KOPT-K1 (cell line): Measurements from ENCODE around the gene SLC43A1.
A peak's percentile ranks its signal among the peaks of the same experiment; 100 is the strongest.

ENCODE experiments used
- H3K27ac ChIP-seq: fragments of 200-600 bp; sonication (generic); 2 replicates; pipeline ENCODE4 v1.5.1; 2016; ENCODE audit warnings: antibody characterized with exemption, mild to moderate bottlenecking, low read depth, low read length; ENCODE audit not compliant: poor library complexity, severe bottlenecking
- H3K36me3 ChIP-seq: fragments of 200-600 bp; sonication (generic); 2 replicates; pipeline ENCODE4 v1.5.1; 2017; ENCODE audit warnings: antibody characterized with exemption, mild to moderate bottlenecking, low read length, moderate library complexity; ENCODE audit not compliant: insufficient read depth
- H3K9me3 ChIP-seq: fragments of 200-600 bp; sonication (generic); 2 replicates; pipeline ENCODE4 v1.5.1; 2017; ENCODE audit warnings: antibody characterized with exemption, low read length, mild to moderate bottlenecking; ENCODE audit not compliant: insufficient read depth, poor library complexity, severe bottlenecking

SLC43A1 gene

DNA sequence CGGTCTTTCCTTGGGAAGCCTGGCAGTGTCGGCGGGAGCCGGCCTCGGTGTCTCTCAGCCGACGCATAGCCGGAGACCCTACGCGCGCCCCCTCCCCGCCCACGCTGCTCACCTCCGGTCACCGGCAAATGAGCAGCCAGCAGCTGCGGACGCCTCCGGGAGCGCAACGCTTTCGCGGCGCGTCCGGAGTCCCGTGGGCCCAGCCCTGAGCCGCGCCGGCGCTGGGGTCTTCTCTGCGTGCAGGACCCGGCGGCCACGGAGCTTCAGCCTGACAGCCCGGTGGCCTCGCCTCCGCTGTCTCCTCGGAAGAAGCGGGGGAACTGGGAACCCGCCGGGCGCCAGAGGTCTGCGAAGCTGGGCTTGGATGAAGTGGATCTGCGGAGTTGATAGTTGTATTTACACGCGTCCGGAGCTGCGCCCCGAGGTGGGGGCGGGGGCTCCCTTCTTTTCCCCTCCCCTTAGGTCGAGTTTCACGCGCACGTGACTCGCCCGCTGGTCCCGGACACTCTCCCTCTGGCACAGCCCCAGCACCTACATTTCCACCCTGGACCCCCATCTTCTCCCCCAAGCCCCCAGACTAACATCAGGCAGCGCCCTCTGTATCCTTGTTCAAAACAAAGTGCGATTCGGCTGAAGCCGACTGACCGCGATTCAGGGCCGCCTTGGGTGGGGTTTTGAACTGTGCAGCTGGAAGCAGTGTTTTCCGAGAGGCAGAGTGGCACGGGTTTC, at the start of gene SLC43A1:
Gene SLC43A1, minus strand, starts transcription at position 371 of the 729 bp plus-strand sequence. CDS start 1,591 bp downstream, outside the sequence.
- no peaks in the 10 kb centered on the region for H3K36me3 ChIP-seq
- H3K9me3 ChIP-seq: no peaks in the 10 kb centered on the region
- peak within 1 kb of the TSS; percentile 1 for H3K27ac ChIP-seq

DNA sequence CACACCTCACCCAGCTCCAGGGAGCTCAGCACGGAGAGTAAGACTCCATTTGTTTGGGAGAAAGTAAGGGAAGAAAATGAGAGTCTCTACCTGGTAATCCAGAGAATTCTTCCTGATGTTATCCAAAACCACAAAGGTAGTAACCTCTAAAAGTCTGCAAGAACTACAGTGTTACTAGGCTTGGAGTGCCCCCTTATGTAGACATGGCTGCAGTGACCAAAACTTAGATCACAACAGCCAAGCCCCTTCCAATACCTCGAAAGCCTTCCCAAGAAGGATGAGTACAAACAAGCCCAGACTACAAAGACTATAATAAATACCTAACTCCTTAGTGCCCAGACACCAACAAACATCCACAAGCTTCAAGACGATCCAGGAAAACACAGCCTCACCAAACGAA, 47.1 kb upstream of the SLC43A1 start:
- Histone ChIP-seq H3K27ac (no peak overlapping the region), H3K36me3 (peaks cover 61% of the 10 kb centered on the region), H3K9me3 (no peaks in the 10 kb centered on the region)

DNA sequence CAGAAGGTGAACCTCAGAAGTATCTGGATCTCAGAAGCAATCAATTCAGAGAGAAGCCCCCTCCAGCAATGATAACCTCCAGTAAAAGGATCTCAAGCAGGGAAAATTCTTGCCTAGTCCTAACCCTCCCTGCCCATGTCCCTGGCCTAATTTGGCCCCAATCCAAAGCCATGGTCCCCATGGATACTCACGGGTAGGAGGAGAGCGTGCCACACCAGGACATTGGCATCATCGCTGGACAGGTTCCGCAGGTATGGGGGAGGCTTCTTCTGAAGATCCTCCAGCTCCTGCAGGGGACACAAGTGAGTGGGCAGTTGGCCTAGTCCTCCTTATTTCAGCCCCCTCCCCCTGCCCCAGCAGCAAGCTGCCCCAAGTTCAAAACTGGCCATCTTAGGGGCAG, 44.6 kb upstream of the SLC43A1 start:
- H3K27ac ChIP-seq: no peak overlapping the region
- H3K9me3 ChIP-seq: no peaks in the 10 kb centered on the region
- H3K36me3 ChIP-seq: peaks cover 86% of the 10 kb centered on the region

DNA sequence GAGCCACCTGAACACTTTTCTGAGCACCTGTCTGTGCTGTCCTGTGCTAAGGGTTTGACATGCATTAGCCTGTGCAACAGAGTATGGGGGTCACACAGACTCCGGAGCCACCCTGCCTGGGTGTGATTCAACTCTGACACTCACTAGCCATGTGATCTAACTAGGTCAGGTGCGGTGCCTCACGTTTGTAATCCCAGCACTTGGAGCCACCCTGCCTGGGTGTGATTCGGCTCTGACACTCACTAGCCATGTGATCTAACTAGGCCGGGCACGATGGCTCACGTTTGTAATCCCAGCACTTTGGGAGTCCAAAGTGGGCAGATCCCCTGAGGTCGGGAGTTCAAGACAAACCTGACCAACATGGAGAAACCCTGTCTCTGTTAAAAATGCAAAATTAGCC, 40.5 kb upstream of the SLC43A1 start:
- Histone ChIP-seq H3K27ac (no peak overlapping the region), H3K36me3 (peaks cover 98% of the 10 kb centered on the region), H3K9me3 (no peaks in the 10 kb centered on the region)

DNA sequence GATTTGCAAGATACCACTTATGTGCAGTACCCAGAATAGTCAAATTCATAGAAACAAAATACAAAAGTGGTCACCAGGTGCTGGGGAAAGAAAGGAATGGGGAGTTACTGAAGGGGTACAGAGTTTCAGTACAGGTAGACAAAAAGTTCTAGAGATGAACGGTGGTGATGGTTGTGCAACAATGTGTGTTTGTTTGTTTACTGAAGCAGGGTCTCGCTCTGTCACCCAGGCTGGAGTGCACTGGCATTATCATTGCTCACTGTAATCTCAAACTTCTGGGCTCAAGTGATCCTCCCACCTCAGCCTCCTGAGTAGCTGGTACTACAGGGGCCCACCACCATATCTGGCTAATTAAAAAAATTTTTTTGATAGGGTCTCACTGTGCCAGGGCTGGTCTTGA, 39.9 kb upstream of the SLC43A1 start:
- H3K36me3 ChIP-seq: peaks cover 100% of the 10 kb centered on the region
- H3K27ac ChIP-seq: no peak overlapping the region
- no peaks in the 10 kb centered on the region for H3K9me3 ChIP-seq

DNA sequence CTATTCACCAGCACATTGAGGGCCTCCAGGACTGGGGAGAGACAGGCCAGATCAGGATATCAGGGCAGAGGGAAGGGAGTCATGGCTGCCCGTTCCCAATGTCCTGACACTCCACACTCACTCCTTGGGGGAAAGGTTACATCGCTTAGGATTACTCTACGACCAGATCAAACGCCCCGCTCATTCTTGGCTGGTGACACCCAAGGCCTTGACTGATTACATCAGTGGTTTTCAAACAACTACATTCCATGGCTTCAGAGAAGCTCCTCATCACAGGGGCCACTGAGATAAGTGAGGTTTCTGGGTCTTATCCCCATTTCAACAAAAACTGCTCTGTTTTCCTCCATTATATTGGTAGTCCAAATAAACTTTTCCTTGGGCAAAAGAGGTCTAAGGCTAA, 37.0 kb upstream of the SLC43A1 start:
- Histone ChIP-seq H3K27ac (no peak overlapping the region), H3K9me3 (no peaks in the 10 kb centered on the region), H3K36me3 (peaks cover 95% of the 10 kb centered on the region)

DNA sequence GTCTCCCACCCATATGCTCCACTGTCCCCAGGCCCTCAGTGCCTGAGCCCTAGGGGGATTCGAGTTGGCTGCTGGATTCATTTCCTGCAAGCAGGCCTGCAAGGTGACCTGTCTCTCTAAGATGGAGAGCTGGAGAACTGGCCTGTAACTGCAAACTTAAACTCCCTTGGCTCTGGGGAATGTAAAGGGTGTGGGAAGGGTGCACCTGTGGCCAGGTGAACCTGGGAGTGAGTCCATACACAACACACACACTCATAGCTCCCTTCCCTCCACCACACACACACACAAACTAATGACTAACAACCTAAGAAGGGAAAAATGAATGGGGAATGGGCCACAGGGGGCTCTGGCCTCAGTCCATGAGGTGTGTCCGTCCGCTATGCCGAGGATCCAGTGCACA, 36.4 kb upstream of the SLC43A1 start:
- no peak overlapping the region for H3K27ac ChIP-seq
- H3K36me3 ChIP-seq: peaks cover 95% of the 10 kb centered on the region
- no peaks in the 10 kb centered on the region for H3K9me3 ChIP-seq

DNA sequence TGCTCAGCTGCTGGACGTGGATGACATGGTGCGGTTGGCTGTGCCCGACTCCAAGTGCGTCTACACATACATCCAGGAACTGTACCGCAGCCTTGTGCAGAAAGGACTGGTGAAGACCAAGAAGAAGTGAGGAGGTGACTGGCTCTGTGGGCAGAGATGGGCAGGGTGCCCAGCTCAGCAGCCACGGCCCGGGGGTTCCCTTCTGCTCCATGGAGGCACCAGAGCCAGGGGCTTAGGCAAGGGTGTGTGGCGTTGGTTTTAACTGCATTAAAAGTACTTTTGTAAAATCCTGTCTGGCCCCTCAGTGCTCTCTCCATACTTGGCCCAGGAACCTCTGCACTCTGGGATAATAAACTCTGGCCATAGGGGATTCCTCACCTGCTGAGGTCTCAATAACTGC, 34.5 kb upstream of the SLC43A1 start:
- Histone ChIP-seq H3K27ac (no peak overlapping the region), H3K36me3 (peaks cover 85% of the 10 kb centered on the region), H3K9me3 (no peaks in the 10 kb centered on the region)

DNA sequence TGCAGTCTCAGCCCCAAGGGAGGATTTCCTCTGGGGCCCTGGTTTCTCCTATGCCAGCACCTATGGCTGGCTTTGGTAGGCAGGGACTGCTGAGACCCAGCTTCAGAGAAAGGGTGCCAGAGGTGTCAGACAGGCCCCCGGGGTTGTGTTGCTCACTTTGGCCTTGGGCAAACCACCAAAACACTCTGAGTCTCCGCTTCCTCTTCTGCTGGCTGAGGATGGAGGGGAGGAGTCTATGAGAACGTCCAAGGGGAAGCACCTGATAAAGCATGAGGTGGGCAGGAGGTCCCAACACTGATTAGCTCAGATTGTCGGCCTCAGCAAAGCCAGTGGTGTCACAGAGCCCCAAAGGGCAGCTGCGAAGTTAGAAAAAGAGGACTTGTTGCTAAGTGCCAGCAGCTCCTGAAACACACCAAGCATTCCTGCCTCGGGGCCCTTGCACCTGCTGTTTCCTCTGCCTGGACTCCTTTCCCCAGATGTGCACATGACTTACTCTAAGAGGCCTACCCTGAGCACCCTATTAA, 32.4 kb upstream of the SLC43A1 start:
- Histone ChIP-seq H3K36me3 (peaks cover 71% of the 10 kb centered on the region), H3K27ac (no peak overlapping the region), H3K9me3 (no peaks in the 10 kb centered on the region)

DNA sequence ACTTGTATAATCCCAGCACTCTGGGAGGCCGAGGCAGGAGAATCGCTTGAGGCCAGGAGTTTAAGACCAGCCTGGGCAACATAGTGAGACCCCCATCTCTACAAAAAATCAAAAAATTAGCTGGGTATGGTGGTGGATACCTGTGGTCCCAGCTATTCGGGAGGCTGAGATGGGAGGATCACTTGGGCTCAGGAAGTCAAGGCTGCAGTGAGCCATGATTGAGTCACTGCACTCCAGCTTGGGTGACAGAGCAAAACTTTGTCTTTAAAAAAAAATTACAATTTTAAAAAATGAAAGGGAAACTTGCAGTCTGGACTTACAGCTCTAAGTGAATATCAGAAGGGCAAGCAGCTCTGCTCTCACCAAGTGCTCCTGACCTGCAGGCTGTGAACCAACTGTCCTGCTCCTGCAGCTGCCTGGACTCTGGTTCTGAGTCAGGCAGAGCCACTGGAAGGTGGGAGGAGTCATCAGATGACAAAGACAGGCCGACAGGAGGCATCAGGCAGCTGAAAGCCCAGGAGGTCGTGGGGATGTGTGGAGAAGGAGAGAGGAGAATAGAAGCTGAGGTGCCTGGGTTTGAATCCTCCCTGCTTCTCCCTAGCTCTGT, 31.5 kb upstream of the SLC43A1 start:
- no peaks in the 10 kb centered on the region for H3K9me3 ChIP-seq

DNA sequence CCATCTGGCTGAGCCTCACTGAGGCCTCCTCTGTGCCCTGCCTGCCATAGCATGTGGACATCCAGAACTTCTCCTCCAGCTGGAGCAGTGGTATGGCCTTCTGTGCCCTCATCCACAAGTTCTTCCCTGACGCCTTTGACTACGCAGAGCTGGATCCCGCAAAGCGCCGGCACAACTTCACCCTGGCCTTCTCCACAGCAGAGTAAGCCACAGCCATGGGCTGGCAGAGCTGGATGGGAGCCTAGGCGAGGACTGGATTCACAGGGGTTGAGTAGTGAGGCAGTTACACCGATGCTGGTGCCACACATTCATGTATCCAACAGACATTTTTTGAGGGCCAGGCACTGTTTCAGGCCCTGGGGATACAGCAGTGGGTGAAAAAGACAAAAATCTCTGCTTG, 30.9 kb upstream of the SLC43A1 start:
- no peaks in the 10 kb centered on the region for H3K9me3 ChIP-seq
- peaks cover 71% of the 10 kb centered on the region for H3K36me3 ChIP-seq
- no peak overlapping the region for H3K27ac ChIP-seq

More for the DNA sequence above, 31.5 kb upstream of the SLC43A1 start:
- no peak overlapping the region for H3K27ac ChIP-seq
- peaks cover 71% of the 10 kb centered on the region for H3K36me3 ChIP-seq

DNA sequence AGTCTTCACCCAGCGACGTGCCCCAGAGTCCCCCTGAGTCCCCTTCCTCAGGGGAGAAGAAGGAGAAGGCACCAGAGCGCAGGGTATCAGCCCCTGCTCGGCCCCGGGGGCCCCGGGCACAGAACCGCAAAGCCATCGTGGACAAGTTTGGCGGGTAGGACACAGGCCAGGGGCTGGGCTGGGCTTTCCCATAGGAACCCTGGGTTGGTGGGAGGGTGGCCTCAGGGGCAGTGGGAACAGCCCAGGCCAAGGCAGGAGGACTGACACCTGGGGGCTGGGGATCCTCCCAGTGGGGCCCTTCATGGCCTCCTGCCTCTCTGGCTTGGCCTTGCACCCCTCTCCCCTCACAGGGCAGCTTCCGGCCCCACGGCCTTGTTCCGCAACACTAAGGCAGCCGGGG, 30.4 kb upstream of the SLC43A1 start:
- Histone ChIP-seq H3K9me3 (no peaks in the 10 kb centered on the region), H3K36me3 (peaks cover 70% of the 10 kb centered on the region), H3K27ac (no peak overlapping the region)

DNA sequence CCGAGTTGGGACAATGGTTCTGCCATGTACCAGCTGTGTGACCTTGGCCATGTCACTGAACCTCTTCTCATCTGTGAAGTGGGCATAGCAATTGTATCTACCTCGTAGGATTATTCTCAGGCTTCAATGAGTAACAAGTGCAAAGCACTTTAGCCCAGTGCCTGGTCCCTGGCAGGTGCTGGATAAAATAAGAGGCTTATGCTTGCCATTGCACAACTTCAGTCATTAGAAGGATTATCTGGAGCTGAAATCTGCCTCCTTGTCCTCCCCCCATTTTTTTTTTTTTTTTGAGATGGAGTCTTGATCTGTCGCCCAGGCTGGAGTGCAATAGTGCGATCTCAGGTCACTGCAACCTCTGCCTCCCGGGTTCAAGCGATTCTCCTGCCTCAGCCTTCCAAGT, 29.1 kb upstream of the SLC43A1 start:
- Histone ChIP-seq H3K36me3 (peaks cover 61% of the 10 kb centered on the region), H3K9me3 (no peaks in the 10 kb centered on the region), H3K27ac (no peak overlapping the region)

DNA sequence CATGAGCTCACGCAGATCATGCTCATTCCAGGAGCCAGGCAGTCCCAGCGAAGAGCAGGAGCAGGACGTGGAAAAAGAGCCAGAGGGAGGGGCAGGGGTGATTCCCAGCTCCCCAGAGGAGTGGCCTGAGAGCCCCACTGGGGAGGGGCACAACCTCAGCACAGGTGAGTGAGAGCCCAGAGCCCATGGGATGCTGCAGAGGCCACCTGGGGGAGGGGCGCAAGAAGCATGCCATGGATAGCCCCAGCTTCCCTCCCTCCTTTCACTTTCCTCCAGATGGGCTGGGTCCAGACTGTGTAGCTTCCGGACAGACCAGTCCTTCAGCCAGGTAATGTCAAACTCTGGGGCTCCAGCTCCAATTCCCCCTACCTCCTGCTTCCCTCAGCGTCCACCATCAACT, 28.1 kb upstream of the SLC43A1 start:
- H3K36me3 ChIP-seq: peaks cover 64% of the 10 kb centered on the region
- H3K27ac ChIP-seq: no peak overlapping the region
- no peaks in the 10 kb centered on the region for H3K9me3 ChIP-seq

DNA sequence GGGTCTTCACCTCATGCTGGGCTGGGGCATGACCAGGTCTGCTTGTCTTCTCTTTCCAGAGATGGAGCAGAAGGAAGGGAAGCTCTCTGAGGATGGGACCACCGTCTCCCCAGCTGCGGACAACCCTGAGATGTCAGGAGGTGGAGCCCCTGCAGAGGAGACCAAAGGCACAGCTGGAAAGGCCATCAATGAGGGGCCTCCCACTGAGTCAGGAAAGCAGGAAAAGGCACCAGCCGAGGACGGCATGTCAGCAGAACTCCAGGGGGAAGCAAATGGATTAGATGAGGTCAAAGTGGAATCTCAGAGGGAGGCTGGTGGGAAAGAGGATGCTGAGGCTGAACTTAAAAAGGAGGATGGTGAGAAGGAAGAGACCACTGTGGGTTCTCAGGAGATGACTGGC, 27.1 kb upstream of the SLC43A1 start:
- peaks cover 62% of the 10 kb centered on the region for H3K36me3 ChIP-seq
- H3K27ac ChIP-seq: no peak overlapping the region
- H3K9me3 ChIP-seq: no peaks in the 10 kb centered on the region

DNA sequence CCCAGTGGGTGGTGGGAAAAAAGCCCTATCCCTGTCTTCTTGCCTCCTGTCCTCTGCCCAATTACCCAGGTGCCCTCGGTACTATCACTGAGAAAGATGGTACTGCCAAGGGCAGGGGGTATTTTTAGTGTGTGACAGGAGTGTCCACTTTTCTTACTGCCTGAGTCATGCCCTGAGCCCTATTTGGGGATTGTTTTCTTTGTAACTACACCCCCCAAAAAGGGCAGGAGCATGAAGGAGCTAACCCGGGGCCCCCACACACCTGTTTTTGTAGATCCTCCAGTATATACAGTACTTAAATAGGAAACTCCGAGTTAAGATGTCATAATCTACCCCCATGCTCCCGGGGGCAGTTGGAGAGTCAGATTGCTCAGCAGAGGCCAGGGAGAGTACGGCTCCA, 25.7 kb upstream of the SLC43A1 start:
- no peak overlapping the region for H3K27ac ChIP-seq
- H3K9me3 ChIP-seq: no peaks in the 10 kb centered on the region
- H3K36me3 ChIP-seq: peaks cover 49% of the 10 kb centered on the region; the same call in 1 of the 2 replicates
